Tibial nerve (tissue), 3 donors: ENCODE measurements around the gene NXPH4.

Experiments
- CTCF ChIP-seq, 5 experiments: fragments of 200-600 bp in 3 of 5; fragments of 450-650 bp in 2 of 5; sonication (generic) in 3 of 5; IDR thresholded peaks; one replicate each; pipeline ENCODE4 v1.5.1; 2016 to 2019; ENCODE audit warnings: antibody characterized with exemption in 5 of 5, mild to moderate bottlenecking in 3 of 5, moderate library complexity in 2 of 5
- POLR2A ChIP-seq, 2 donors: fragments of 450-650 bp; IDR thresholded peaks; one replicate each; pipeline ENCODE4 v1.6.1; 2017; ENCODE audit warnings: antibody characterized with exemption in 2 of 2, mild to moderate bottlenecking in 2 of 2, moderate library complexity in 2 of 2

- TF ChIP-seq CTCF (IDR thresholded peaks at IDR 0.05) = no peak
- no peak for TF ChIP-seq POLR2A (IDR thresholded peaks at IDR 0.05)
Measured at GRCh38 chr12:57241402-57242310, 25.1 kb downstream of the NXPH4 start.
